HepG2 (cell line): ENCODE results near the gene KLF11.
"Not testable (repeated sequence)": the region's sequence is repeated elsewhere in the genome, so short reads cannot be mapped to it uniquely, and the experiment has no call there.

Experiments
- CEBPG ChIP-seq: IDR thresholded peaks from 2 replicates; pipeline ENCODE4 v1.6.1; 2016
- MLLT10 ChIP-seq: sonication (generic); formaldehyde crosslinking; IDR thresholded peaks from 2 replicates; pipeline ENCODE4 v1.4.0; 2020; ENCODE audit warnings: missing genetic modification reagents
- NR2F1 ChIP-seq, 2 experiments: fragments of 450-650 bp in 1 of 2; formaldehyde crosslinking in 1 of 2; IDR thresholded peaks; 2 replicates each; pipeline versions ENCODE4 v1.5.0 to v1.6.1; 2016 to 2020; ENCODE audit warnings: mild to moderate bottlenecking in 1 of 2, missing compliant biosample characterization in 1 of 2, missing genetic modification reagents in 1 of 2, moderate library complexity in 1 of 2
- POLR2A ChIP-seq, 2 experiments: IDR thresholded peaks; 2 replicates each; pipeline ENCODE4 v1.6.1; 2011; ENCODE audit warnings: low read depth in 2 of 2, low read length in 2 of 2, mild to moderate bottlenecking in 1 of 2, moderate library complexity in 1 of 2; ENCODE audit not compliant: insufficient read depth in 1 of 2
- STAG1 ChIP-seq: sonication (generic); formaldehyde crosslinking; IDR thresholded peaks from 2 replicates; pipeline ENCODE4 v1.4.0; 2020; ENCODE audit warnings: missing genetic modification reagents
- SUZ12 ChIP-seq: fragments of 150-350 bp; IDR thresholded peaks from 2 replicates; pipeline ENCODE4 v1.6.1; 2014; ENCODE audit warnings: low read depth, low read length
- TF ChIP-seq, protein P1 (sequence below): sonication (generic); formaldehyde crosslinking; conservative IDR thresholded peaks from 2 replicates; pipeline ENCODE4 v1.4.0; 2020; ENCODE audit warnings: missing genetic modification reagents
- TF ChIP-seq, protein P2 (sequence below): sonication (generic); formaldehyde crosslinking; IDR thresholded peaks from 2 replicates; pipeline ENCODE4 v1.5.0; 2020; ENCODE audit warnings: missing genetic modification reagents
- TF ChIP-seq, protein P3 (sequence below): IDR thresholded peaks from 2 replicates; pipeline ENCODE4 v1.6.1; 2012; ENCODE audit warnings: inconsistent platforms
- TF ChIP-seq, protein P4 (sequence below): sonication (generic); formaldehyde crosslinking; IDR thresholded peaks from 2 replicates; pipeline ENCODE4 v1.5.0; 2020; ENCODE audit warnings: mild to moderate bottlenecking, missing genetic modification reagents, moderate library complexity

DNA sequence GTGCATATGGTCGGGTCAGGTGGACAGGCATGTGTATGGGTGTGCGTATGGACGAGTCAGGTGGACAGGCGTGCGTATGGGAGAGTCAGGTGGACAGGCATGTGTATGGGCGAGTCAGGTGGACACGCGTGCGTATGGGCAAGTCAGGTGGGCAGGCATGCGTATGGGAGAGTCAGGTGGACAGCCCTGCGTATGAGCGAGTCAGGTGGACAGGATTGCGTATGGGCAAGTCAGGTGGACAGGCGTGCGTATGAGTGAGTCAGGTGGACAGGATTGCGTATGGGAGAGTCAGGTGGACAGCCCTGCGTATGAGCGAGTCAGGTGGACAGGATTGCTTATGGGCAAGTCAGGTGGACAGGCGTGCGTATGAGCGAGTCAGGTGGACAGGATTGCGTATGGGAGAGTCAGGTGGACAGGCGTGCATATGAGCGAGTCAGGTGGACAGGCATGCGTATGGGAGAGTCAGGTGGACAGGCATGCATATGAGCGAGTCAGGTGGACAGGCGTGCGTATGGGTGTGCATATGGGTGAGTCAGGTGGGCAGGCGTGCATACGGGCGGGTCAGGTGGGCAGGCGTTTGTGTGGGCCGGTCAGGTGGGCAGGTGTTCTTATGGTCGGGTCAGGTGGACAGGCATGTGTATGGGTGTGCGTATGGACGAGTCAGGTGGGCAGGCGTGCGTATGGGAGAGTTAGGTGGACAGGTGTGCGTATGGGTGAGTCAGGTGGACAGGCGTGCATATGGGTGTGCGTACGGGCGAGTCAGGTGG is 29.5 kb upstream of the KLF11 start:
- TF ChIP-seq NR2F1 (CRISPR knock-in tag; IDR thresholded peaks at IDR 0.05); CEBPG; MLLT10 (CRISPR knock-in tag); STAG1 (CRISPR knock-in tag); POLR2A (IDR thresholded peaks at IDR 0.05; ENCODE audit: insufficient read depth in 1 of 2, low read depth in 2 of 2, low read length in 2 of 2); SUZ12: not testable (repeated sequence)
- TF ChIP-seq, protein P1, sequence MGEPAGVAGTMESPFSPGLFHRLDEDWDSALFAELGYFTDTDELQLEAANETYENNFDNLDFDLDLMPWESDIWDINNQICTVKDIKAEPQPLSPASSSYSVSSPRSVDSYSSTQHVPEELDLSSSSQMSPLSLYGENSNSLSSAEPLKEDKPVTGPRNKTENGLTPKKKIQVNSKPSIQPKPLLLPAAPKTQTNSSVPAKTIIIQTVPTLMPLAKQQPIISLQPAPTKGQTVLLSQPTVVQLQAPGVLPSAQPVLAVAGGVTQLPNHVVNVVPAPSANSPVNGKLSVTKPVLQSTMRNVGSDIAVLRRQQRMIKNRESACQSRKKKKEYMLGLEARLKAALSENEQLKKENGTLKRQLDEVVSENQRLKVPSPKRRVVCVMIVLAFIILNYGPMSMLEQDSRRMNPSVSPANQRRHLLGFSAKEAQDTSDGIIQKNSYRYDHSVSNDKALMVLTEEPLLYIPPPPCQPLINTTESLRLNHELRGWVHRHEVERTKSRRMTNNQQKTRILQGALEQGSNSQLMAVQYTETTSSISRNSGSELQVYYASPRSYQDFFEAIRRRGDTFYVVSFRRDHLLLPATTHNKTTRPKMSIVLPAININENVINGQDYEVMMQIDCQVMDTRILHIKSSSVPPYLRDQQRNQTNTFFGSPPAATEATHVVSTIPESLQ (CRISPR knock-in tag) = not testable (repeated sequence)
- TF ChIP-seq, protein P2, sequence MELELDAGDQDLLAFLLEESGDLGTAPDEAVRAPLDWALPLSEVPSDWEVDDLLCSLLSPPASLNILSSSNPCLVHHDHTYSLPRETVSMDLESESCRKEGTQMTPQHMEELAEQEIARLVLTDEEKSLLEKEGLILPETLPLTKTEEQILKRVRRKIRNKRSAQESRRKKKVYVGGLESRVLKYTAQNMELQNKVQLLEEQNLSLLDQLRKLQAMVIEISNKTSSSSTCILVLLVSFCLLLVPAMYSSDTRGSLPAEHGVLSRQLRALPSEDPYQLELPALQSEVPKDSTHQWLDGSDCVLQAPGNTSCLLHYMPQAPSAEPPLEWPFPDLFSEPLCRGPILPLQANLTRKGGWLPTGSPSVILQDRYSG (CRISPR knock-in tag) = not testable (repeated sequence)
- TF ChIP-seq, protein P3, sequence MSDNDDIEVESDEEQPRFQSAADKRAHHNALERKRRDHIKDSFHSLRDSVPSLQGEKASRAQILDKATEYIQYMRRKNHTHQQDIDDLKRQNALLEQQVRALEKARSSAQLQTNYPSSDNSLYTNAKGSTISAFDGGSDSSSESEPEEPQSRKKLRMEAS = not testable (repeated sequence)
- TF ChIP-seq, protein P4, sequence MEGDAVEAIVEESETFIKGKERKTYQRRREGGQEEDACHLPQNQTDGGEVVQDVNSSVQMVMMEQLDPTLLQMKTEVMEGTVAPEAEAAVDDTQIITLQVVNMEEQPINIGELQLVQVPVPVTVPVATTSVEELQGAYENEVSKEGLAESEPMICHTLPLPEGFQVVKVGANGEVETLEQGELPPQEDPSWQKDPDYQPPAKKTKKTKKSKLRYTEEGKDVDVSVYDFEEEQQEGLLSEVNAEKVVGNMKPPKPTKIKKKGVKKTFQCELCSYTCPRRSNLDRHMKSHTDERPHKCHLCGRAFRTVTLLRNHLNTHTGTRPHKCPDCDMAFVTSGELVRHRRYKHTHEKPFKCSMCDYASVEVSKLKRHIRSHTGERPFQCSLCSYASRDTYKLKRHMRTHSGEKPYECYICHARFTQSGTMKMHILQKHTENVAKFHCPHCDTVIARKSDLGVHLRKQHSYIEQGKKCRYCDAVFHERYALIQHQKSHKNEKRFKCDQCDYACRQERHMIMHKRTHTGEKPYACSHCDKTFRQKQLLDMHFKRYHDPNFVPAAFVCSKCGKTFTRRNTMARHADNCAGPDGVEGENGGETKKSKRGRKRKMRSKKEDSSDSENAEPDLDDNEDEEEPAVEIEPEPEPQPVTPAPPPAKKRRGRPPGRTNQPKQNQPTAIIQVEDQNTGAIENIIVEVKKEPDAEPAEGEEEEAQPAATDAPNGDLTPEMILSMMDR (CRISPR knock-in tag) = not testable (repeated sequence)
